CD4-positive, alpha-beta T cell treated with Interleukin-15 for 4 hours (primary cell): ENCODE data around the gene OR52I1.
A peak's percentile ranks its signal among the peaks of the same experiment; 100 is the strongest.

ENCODE experiments used
- DNase-seq: peaks from one replicate; pipeline ENCODE4 v3.0.0-alpha.2; 2020; ENCODE audit warnings: low spot score

The OR52I1 gene

GRCh38 chr11:4615856-4616444 is 22.1 kb downstream of the OR52I1 start:
- no peak for DNase-seq

GRCh38 chr11:4619514-4619913 is 25.7 kb downstream of the OR52I1 start:
- no peak for DNase-seq

GRCh38 chr11:4626207-4627099 is 32.6 kb downstream of the OR52I1 start:
- peak; percentile 29 for DNase-seq

- DNase-seq = no peak
Observed at GRCh38 chr11:4636136-4636535, 42.3 kb downstream of the OR52I1 start.

GRCh38 chr11:4636962-4637661 is 43.3 kb downstream of the OR52I1 start, which contains the start of gene OR51D1:
Gene OR51D1 (plus strand): TSS chr11:4637477. CDS start chr11:4639791, 2,314 bp downstream.
- DNase-seq = peak; percentile 63

- DNase-seq = no peak
Observed at GRCh38 chr11:4637662-4638047, 43.8 kb downstream of the OR52I1 start.

GRCh38 chr11:4639931-4640330 is 46.1 kb downstream of the OR52I1 start:
- DNase-seq = no peak

- DNase-seq = no peak
Observed at GRCh38 chr11:4641501-4641900, 47.7 kb downstream of the OR52I1 start.

GRCh38 chr11:4642043-4642442 is 48.2 kb downstream of the OR52I1 start:
- DNase-seq = no peak

- no peak for DNase-seq
Observed at GRCh38 chr11:4643076-4643475, 49.2 kb downstream of the OR52I1 start.

- DNase-seq = no peak
Observed at GRCh38 chr11:4643682-4644081, 49.8 kb downstream of the OR52I1 start, which contains the start of gene OR51E1. Gene OR51E1 (plus strand): TSS chr11:4643982. CDS start chr11:4652527, 8,545 bp downstream.

- DNase-seq = no peak
Observed at GRCh38 chr11:4644233-4644632, 50.4 kb downstream of the OR52I1 start.
